WTC11 (cell line): ENCODE data around the gene ATXN7. TPM values are rescaled to one million over a fixed set of nuclear protein-coding genes. Genes with fewer than 3 reads are reported as not detected.

Source experiments
- ATAC-seq: fragments of 200-7000 bp; cut with Tn5 transposase; 2 replicates; pipeline ENCODE4 v1.10.0; 2021; ENCODE audit warnings: mild to moderate bottlenecking, moderate library complexity
- CTCF ChIA-PET: fragments of 300-600 bp; sonication (Branson Sonifier 250); formaldehyde crosslinking; loops from one replicate; lab custom pipeline; 2021; ENCODE audit warnings: antibody characterized with exemption; lab: Charles Lee
- POLR2A ChIA-PET: fragments of 350-600 bp; sonication (Branson Sonifier 250); formaldehyde crosslinking; loops from one replicate; lab custom pipeline; 2021; ENCODE audit warnings: antibody characterized with exemption; lab: Charles Lee
- DNase-seq: peaks from one replicate; pipeline ENCODE4 v3.0.0; 2021; ENCODE audit warnings: low spot score
- H3K27ac Mint-ChIP-seq: 2 replicates; pipeline ENCODE4 v1.8.0; 2021; ENCODE audit warnings: mixed read lengths
- H3K27me3 Mint-ChIP-seq: 2 replicates; pipeline ENCODE4 v1.8.0; 2021; ENCODE audit warnings: low read depth, mild to moderate bottlenecking, moderate library complexity, mixed read lengths
- H3K36me3 Mint-ChIP-seq: 2 replicates; pipeline ENCODE4 v1.8.0; 2021; ENCODE audit warnings: mixed read lengths
- H3K4me1 Mint-ChIP-seq: 2 replicates; pipeline ENCODE4 v1.8.0; 2022; ENCODE audit warnings: mixed read lengths
- H3K4me3 Mint-ChIP-seq: 2 replicates; pipeline ENCODE4 v1.8.0; 2021; ENCODE audit warnings: mild to moderate bottlenecking, moderate library complexity, mixed read lengths
- H3K9me3 Mint-ChIP-seq: 2 replicates; pipeline ENCODE4 v1.8.0; 2021; ENCODE audit warnings: mixed read lengths
- ATF3 ChIP-seq: sonication (generic); formaldehyde crosslinking; conservative IDR thresholded peaks from 2 replicates; pipeline ENCODE4 v1.8.1; 2022; ENCODE audit warnings: mild to moderate bottlenecking, missing genetic modification reagents
- E2F4 ChIP-seq: sonication (generic); formaldehyde crosslinking; IDR thresholded peaks from 2 replicates; pipeline ENCODE4 v1.8.1; 2022; ENCODE audit warnings: low read depth, mild to moderate bottlenecking, moderate library complexity, missing genetic modification reagents, borderline replicate concordance
- EMX1 ChIP-seq: fragments of 250-450 bp; sonication (Bioruptor Pico); IDR thresholded peaks from 2 replicates; pipeline ENCODE4 v1.8.0; 2021; ENCODE audit warnings: mild to moderate bottlenecking
- ESRRA ChIP-seq: sonication (generic); formaldehyde crosslinking; IDR thresholded peaks from 2 replicates; pipeline ENCODE4 v1.8.1; 2022; ENCODE audit warnings: mild to moderate bottlenecking, missing genetic modification reagents, borderline replicate concordance
- JUN ChIP-seq: sonication (generic); formaldehyde crosslinking; IDR thresholded peaks from 2 replicates; pipeline ENCODE4 v1.8.0; 2023; ENCODE audit warnings: mild to moderate bottlenecking, missing genetic modification reagents
- KAT7 ChIP-seq: sonication (generic); formaldehyde crosslinking; IDR thresholded peaks from 2 replicates; pipeline ENCODE4 v1.8.1; 2023; ENCODE audit warnings: missing genetic modification reagents, mild to moderate bottlenecking, borderline replicate concordance
- MXD4 ChIP-seq: fragments of 250-450 bp; sonication (Bioruptor Pico); IDR thresholded peaks from 2 replicates; pipeline ENCODE4 v1.8.0; 2021; ENCODE audit warnings: mild to moderate bottlenecking, moderate library complexity, borderline replicate concordance
- NFE2L1 ChIP-seq: sonication (generic); formaldehyde crosslinking; IDR thresholded peaks from 2 replicates; pipeline ENCODE4 v1.8.1; 2023; ENCODE audit warnings: missing genetic modification reagents
- NR2C2 ChIP-seq: sonication (generic); formaldehyde crosslinking; IDR thresholded peaks from 2 replicates; pipeline ENCODE4 v1.8.0; 2022; ENCODE audit warnings: mild to moderate bottlenecking, missing genetic modification reagents
- NR3C1 ChIP-seq: sonication (generic); formaldehyde crosslinking; conservative IDR thresholded peaks from 2 replicates; pipeline ENCODE4 v1.8.1; 2023; ENCODE audit warnings: low read depth, mild to moderate bottlenecking, missing genetic modification reagents
- OVOL2 ChIP-seq: fragments of 250-450 bp; sonication (Bioruptor Pico); IDR thresholded peaks from 2 replicates; pipeline ENCODE4 v1.9.0; 2021; ENCODE audit warnings: mild to moderate bottlenecking, borderline replicate concordance
- PRRX2 ChIP-seq: fragments of 250-450 bp; sonication (Bioruptor Pico); IDR thresholded peaks from 2 replicates; pipeline ENCODE4 v1.8.0; 2021; ENCODE audit warnings: mild to moderate bottlenecking
- RORB ChIP-seq: fragments of 250-450 bp; sonication (Bioruptor Pico); IDR thresholded peaks from 2 replicates; pipeline ENCODE4 v1.9.0; 2021; ENCODE audit warnings: mild to moderate bottlenecking
- SP1 ChIP-seq: sonication (generic); formaldehyde crosslinking; conservative IDR thresholded peaks from 2 replicates; pipeline ENCODE4 v1.8.1; 2022; ENCODE audit warnings: missing genetic modification reagents
- TP53 ChIP-seq: sonication (generic); formaldehyde crosslinking; IDR thresholded peaks from 2 replicates; pipeline ENCODE4 v1.8.1; 2023; ENCODE audit warnings: mild to moderate bottlenecking, missing genetic modification reagents
- ZNF121 ChIP-seq: sonication (generic); formaldehyde crosslinking; IDR thresholded peaks from 2 replicates; pipeline ENCODE4 v1.8.0; 2023; ENCODE audit warnings: missing genetic modification reagents
- ZNF219 ChIP-seq: sonication (generic); formaldehyde crosslinking; IDR thresholded peaks from 2 replicates; pipeline ENCODE4 v1.8.0; 2023; ENCODE audit warnings: missing genetic modification reagents, mild to moderate bottlenecking, borderline replicate concordance
- ZNF317 ChIP-seq: sonication (generic); formaldehyde crosslinking; IDR thresholded peaks from 2 replicates; pipeline ENCODE4 v1.8.1; 2023; ENCODE audit warnings: low read depth, mild to moderate bottlenecking, moderate library complexity, missing genetic modification reagents, borderline replicate concordance
- ZNF416 ChIP-seq: fragments of 250-450 bp; sonication (Bioruptor Pico); IDR thresholded peaks from 2 replicates; pipeline ENCODE4 v1.9.0; 2021; ENCODE audit warnings: mild to moderate bottlenecking, inconsistent platforms
- ZNF423 ChIP-seq: fragments of 250-450 bp; sonication (Bioruptor Pico); IDR thresholded peaks from 2 replicates; pipeline ENCODE4 v2.1.2; 2022; ENCODE audit warnings: mild to moderate bottlenecking, moderate library complexity
- ZNF671 ChIP-seq: fragments of 250-450 bp; sonication (Bioruptor Pico); IDR thresholded peaks from 2 replicates; pipeline ENCODE4 v1.8.0; 2021; ENCODE audit warnings: mild to moderate bottlenecking
- total RNA-seq: library from RNA; stranded (reverse); gene quantifications from 3 replicates; pipeline ENCODE4 v1.2.3, GENCODE V29; 2021
- TF ChIP-seq, protein P1 (sequence below): sonication (generic); formaldehyde crosslinking; IDR thresholded peaks from 2 replicates; pipeline ENCODE4 v1.8.1; 2023; ENCODE audit warnings: mild to moderate bottlenecking, missing genetic modification reagents, moderate library complexity
- TF ChIP-seq, protein P2 (sequence below): fragments of 250-450 bp; sonication (Bioruptor Pico); IDR thresholded peaks from 2 replicates; pipeline ENCODE4 v1.9.0; 2021; ENCODE audit warnings: mild to moderate bottlenecking
- TF ChIP-seq, protein P3 (sequence below): fragments of 250-450 bp; sonication (Bioruptor Pico); IDR thresholded peaks from 2 replicates; pipeline ENCODE4 v1.9.0; 2021; ENCODE audit warnings: mild to moderate bottlenecking, borderline replicate concordance
- TF ChIP-seq, protein P4 (sequence below): sonication (generic); formaldehyde crosslinking; IDR thresholded peaks from 2 replicates; pipeline ENCODE4 v1.8.1; 2023; ENCODE audit warnings: mild to moderate bottlenecking, moderate library complexity, missing genetic modification reagents
- TF ChIP-seq, protein P5 (sequence below): fragments of 250-450 bp; sonication (Bioruptor Pico); conservative IDR thresholded peaks from 2 replicates; pipeline ENCODE4 v1.9.0; 2021; ENCODE audit warnings: mild to moderate bottlenecking

ATXN7 gene
- total RNA-seq, 1 experiment from 2014 or later = 11.7 TPM

DNA sequence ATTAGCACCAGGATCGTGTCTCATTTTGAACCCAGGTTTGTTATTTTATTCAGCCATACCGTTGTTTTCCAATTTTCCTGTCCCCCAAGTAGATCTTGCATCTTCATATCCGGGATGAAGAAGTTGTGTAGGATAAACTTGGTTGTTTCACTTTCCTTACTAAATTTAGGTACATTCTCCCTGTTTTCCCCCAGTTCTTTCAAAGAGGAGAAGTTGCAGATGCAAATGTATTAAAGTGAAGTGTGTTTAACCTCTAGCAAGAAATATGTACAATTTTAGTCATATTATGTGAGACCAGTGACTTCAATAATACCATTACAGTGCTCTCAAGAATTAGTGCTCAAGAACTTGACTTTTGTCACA is 1.3 kb downstream of the ATXN7 start:
- Mint-ChIP-seq H3K27ac (peak overlapping the region; percentile 31), H3K4me3 (peak overlapping the region; percentile 90), H3K36me3 (peaks cover 4% of the 10 kb centered on the region; the same call in 1 of the 2 replicates), H3K27me3 (no peaks in the 10 kb centered on the region), H3K4me1 (peaks cover 38% of the 10 kb centered on the region), H3K9me3 (no peaks in the 10 kb centered on the region)
- POLR2A ChIA-PET = interaction anchor here (0.6 kb wide), 1 partner anchor 17 kb away, joined by 5 read pairs; no protein-coding TSS in a partner anchor
- DNase-seq (no peak), ATAC-seq (no peak)
- CTCF ChIA-PET = no interaction called here
- TF ChIP-seq E2F4 (CRISPR knock-in tag) = no peak
- TF ChIP-seq, protein P1, sequence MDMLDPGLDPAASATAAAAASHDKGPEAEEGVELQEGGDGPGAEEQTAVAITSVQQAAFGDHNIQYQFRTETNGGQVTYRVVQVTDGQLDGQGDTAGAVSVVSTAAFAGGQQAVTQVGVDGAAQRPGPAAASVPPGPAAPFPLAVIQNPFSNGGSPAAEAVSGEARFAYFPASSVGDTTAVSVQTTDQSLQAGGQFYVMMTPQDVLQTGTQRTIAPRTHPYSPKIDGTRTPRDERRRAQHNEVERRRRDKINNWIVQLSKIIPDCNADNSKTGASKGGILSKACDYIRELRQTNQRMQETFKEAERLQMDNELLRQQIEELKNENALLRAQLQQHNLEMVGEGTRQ (CRISPR knock-in tag) = no peak
- no peak for TF ChIP-seq ZNF671 (CRISPR knock-in tag)
- TF ChIP-seq, protein P2, sequence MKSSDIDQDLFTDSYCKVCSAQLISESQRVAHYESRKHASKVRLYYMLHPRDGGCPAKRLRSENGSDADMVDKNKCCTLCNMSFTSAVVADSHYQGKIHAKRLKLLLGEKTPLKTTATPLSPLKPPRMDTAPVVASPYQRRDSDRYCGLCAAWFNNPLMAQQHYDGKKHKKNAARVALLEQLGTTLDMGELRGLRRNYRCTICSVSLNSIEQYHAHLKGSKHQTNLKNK = no peak
- no peak for TF ChIP-seq ZNF423 (CRISPR knock-in tag)
- TF ChIP-seq NFE2L1 = no peak
- TF ChIP-seq ZNF219 = no peak
- TF ChIP-seq ATF3 = no peak
- TF ChIP-seq EMX1 (CRISPR knock-in tag) = no peak
- no peak for TF ChIP-seq JUN
- TF ChIP-seq SP1 (CRISPR knock-in tag) = no peak

DNA sequence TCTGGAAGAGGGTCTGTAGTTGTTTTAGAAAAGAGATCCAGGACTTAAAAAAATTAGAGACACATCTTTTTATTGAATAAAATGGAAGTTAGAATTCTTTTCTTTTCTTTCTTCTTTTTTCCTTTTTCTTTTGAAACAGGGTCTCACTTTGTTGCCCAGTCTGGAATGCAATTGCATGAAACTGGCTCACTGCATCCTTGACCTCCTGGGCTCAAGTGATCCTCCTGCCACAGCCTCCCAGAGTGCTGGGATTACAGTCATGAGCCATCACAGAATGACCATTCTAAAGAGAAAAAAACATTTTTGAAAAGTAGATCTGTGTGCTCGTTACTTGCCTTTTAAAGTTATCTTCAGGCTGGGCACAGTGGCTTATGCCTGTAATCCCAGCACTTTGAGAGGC is 3.6 kb downstream of the ATXN7 start:
- Mint-ChIP-seq H3K36me3 (peaks cover 4% of the 10 kb centered on the region; the same call in 1 of the 2 replicates), H3K4me1 (peaks cover 32% of the 10 kb centered on the region), H3K27me3 (no peaks in the 10 kb centered on the region), H3K9me3 (no peaks in the 10 kb centered on the region), H3K4me3 (no peak overlapping the region), H3K27ac (no peak overlapping the region)
- CTCF ChIA-PET = no interaction called here
- no peak for DNase-seq
- no peak for ATAC-seq
- POLR2A ChIA-PET = no interaction called here
- TF ChIP-seq ZNF416 (CRISPR knock-in tag) (no peak), ZNF317 (CRISPR knock-in tag) (no peak), KAT7 (CRISPR knock-in tag) (no peak), ZNF121 (CRISPR knock-in tag) (no peak), MXD4 (CRISPR knock-in tag) (no peak), PRRX2 (CRISPR knock-in tag) (no peak), RORB (CRISPR knock-in tag) (no peak), OVOL2 (CRISPR knock-in tag) (no peak), NR3C1 (no peak), ESRRA (no peak), NR2C2 (CRISPR knock-in tag) (no peak), TP53 (CRISPR knock-in tag) (no peak)
- TF ChIP-seq, protein P3, sequence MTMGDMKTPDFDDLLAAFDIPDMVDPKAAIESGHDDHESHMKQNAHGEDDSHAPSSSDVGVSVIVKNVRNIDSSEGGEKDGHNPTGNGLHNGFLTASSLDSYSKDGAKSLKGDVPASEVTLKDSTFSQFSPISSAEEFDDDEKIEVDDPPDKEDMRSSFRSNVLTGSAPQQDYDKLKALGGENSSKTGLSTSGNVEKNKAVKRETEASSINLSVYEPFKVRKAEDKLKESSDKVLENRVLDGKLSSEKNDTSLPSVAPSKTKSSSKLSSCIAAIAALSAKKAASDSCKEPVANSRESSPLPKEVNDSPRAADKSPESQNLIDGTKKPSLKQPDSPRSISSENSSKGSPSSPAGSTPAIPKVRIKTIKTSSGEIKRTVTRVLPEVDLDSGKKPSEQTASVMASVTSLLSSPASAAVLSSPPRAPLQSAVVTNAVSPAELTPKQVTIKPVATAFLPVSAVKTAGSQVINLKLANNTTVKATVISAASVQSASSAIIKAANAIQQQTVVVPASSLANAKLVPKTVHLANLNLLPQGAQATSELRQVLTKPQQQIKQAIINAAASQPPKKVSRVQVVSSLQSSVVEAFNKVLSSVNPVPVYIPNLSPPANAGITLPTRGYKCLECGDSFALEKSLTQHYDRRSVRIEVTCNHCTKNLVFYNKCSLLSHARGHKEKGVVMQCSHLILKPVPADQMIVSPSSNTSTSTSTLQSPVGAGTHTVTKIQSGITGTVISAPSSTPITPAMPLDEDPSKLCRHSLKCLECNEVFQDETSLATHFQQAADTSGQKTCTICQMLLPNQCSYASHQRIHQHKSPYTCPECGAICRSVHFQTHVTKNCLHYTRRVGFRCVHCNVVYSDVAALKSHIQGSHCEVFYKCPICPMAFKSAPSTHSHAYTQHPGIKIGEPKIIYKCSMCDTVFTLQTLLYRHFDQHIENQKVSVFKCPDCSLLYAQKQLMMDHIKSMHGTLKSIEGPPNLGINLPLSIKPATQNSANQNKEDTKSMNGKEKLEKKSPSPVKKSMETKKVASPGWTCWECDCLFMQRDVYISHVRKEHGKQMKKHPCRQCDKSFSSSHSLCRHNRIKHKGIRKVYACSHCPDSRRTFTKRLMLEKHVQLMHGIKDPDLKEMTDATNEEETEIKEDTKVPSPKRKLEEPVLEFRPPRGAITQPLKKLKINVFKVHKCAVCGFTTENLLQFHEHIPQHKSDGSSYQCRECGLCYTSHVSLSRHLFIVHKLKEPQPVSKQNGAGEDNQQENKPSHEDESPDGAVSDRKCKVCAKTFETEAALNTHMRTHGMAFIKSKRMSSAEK (CRISPR knock-in tag) = no peak
- TF ChIP-seq, protein P4, sequence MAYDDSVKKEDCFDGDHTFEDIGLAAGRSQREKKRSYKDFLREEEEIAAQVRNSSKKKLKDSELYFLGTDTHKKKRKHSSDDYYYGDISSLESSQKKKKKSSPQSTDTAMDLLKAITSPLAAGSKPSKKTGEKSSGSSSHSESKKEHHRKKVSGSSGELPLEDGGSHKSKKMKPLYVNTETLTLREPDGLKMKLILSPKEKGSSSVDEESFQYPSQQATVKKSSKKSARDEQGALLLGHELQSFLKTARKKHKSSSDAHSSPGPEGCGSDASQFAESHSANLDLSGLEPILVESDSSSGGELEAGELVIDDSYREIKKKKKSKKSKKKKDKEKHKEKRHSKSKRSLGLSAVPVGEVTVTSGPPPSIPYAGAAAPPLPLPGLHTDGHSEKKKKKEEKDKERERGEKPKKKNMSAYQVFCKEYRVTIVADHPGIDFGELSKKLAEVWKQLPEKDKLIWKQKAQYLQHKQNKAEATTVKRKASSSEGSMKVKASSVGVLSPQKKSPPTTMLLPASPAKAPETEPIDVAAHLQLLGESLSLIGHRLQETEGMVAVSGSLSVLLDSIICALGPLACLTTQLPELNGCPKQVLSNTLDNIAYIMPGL (CRISPR knock-in tag) = no peak
- TF ChIP-seq, protein P1 (CRISPR knock-in tag) = no peak
- TF ChIP-seq, protein P5, sequence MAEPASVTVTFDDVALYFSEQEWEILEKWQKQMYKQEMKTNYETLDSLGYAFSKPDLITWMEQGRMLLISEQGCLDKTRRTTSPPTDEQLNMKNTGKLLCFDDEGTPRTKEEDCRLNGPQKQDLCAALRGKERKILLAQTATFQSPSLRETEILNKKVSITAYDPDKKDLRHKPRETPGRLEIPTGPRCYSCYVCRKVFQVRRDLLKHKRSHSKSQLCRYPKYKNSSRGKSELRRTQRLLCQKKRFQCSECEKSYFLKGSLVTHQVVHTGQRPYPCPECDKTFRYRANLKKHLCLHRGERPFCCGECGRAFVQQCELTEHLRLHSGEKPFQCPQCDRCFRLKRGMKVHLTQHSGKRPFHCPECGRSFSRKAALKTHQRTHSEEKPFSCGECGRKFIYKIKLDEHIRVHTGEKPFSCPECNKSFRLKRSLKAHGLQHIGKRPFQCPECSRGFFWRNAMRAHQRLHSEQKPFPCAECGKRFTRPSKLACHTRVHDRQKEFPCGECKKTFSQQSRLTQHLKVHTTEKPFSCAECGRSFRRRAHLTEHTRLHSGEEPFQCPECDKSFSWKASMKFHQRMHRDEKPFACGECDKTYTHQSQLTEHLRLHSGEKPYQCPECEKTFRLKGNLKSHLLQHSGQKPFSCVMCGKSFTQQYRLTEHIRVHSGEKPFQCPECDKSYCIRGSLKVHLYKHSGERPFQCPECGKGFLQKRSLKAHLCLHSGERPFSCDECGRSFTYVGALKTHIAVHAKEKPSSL (CRISPR knock-in tag) = no peak
